Immature natural killer cell (primary cell): Measurements from ENCODE around the gene OLFM2. TPM values are rescaled to one million over a fixed set of nuclear protein-coding genes. Genes with fewer than 3 reads are reported as not detected.
A peak's percentile ranks its signal among the peaks of the same experiment; 100 is the strongest.

ENCODE experiments used
- DNase-seq, 3 donors: peaks; one replicate each; pipeline ENCODE4 v3.0.0; 2022; ENCODE audit warnings: mixed read lengths in 1 of 3
- H3K27ac Mint-ChIP-seq, 6 donors: one replicate each; pipeline ENCODE4 v1.8.0; 2020; ENCODE audit warnings: mixed read lengths in 6 of 6, mild to moderate bottlenecking in 5 of 6, inconsistent platforms in 4 of 6, moderate library complexity in 3 of 6
- H3K27me3 Mint-ChIP-seq, 3 donors: one replicate each; pipeline ENCODE4 v1.8.0; 2020 to 2021; ENCODE audit warnings: low read depth in 3 of 3, mild to moderate bottlenecking in 3 of 3, mixed read lengths in 3 of 3, moderate library complexity in 3 of 3, inconsistent platforms in 1 of 3
- H3K36me3 Mint-ChIP-seq, 3 donors: one replicate each; pipeline ENCODE4 v1.8.0; 2020; ENCODE audit warnings: mixed read lengths in 3 of 3, inconsistent platforms in 2 of 3, mild to moderate bottlenecking in 2 of 3
- H3K4me1 Mint-ChIP-seq, 2 donors: one replicate each; pipeline ENCODE4 v1.8.0; 2020; ENCODE audit warnings: inconsistent platforms in 2 of 2, mild to moderate bottlenecking in 2 of 2, mixed read lengths in 2 of 2, moderate library complexity in 1 of 2
- H3K4me3 Mint-ChIP-seq, 5 donors: one replicate each; pipeline ENCODE4 v1.8.0; 2020; ENCODE audit warnings: mild to moderate bottlenecking in 5 of 5, mixed read lengths in 5 of 5, inconsistent platforms in 3 of 5, moderate library complexity in 3 of 5
- H3K9me3 Mint-ChIP-seq, 6 donors: one replicate each; pipeline ENCODE4 v1.8.0; 2020; ENCODE audit warnings: mild to moderate bottlenecking in 6 of 6, mixed read lengths in 6 of 6, inconsistent platforms in 4 of 6, moderate library complexity in 3 of 6
- polyA plus RNA-seq, 3 donors: library from polyadenylated mRNA; unstranded; fragments of 300-500 nt; fragmentation: Illumina TruSeq; gene quantifications; one replicate each; pipeline ENCODE4 v1.2.3, GENCODE V29; 2021

Gene OLFM2
- polyA plus RNA-seq, result 1 to 10 TPM; 1.9 to 3.7 (median 3.7) TPM

GRCh38 chr19:9936326-9937000, at the start of gene OLFM2:
Gene OLFM2 (minus strand): TSS chr19:9936515. CDS start chr19:9936366, 149 bp downstream.
- peaks cover 22 to 29% (median 22%) of the 10 kb centered on the region in 3 donors for H3K27me3 Mint-ChIP-seq
- peak within 1 kb of the TSS in 1 of 6 donors; percentile 3 for H3K27ac Mint-ChIP-seq
- H3K9me3 Mint-ChIP-seq, result no peaks in the 10 kb centered on the region
- H3K4me1 Mint-ChIP-seq, result peaks cover 14 to 23% of the 10 kb centered on the region in 2 donors
- no peaks in the 10 kb centered on the region for H3K36me3 Mint-ChIP-seq
- peak within 1 kb of the TSS; percentile 67 to 82 (median 71) for H3K4me3 Mint-ChIP-seq
- no peak for DNase-seq

- H3K27me3 Mint-ChIP-seq, result peaks cover 0 to 3% (median 0%) of the 10 kb centered on the region in 3 donors
Measured at GRCh38 chr19:9981406-9982260, 45.3 kb upstream of the OLFM2 start.

GRCh38 chr19:9972103-9972502, 35.8 kb upstream of the OLFM2 start:
- DNase-seq, result no peak
- Mint-ChIP-seq H3K27ac (no peak overlapping the region), H3K36me3 (peaks cover 0 to 16% (median 0%) of the 10 kb centered on the region in 3 donors), H3K27me3 (peaks cover 0 to 19% (median 12%) of the 10 kb centered on the region in 3 donors), H3K4me3 (no peak overlapping the region), H3K9me3 (no peaks in the 10 kb centered on the region), H3K4me1 (peaks cover 10 to 11% of the 10 kb centered on the region in 2 donors)

More at GRCh38 chr19:9981406-9982260, 45.3 kb upstream of the OLFM2 start:
- DNase-seq, result no peak
- Mint-ChIP-seq H3K4me3 (no peak overlapping the region), H3K27ac (no peak overlapping the region), H3K4me1 (no peaks in the 10 kb centered on the region), H3K9me3 (no peaks in the 10 kb centered on the region), H3K36me3 (no peaks in the 10 kb centered on the region)

- peak in 1 of 3 donors; percentile 17 for DNase-seq
- Mint-ChIP-seq H3K4me1 (peaks cover 10 to 11% of the 10 kb centered on the region in 2 donors), H3K9me3 (no peaks in the 10 kb centered on the region), H3K4me3 (no peak overlapping the region), H3K27ac (no peak overlapping the region), H3K36me3 (peaks cover 0 to 16% (median 0%) of the 10 kb centered on the region in 3 donors), H3K27me3 (peaks cover 2 to 23% (median 15%) of the 10 kb centered on the region in 3 donors)
Measured at GRCh38 chr19:9971166-9971897, 35.0 kb upstream of the OLFM2 start.

GRCh38 chr19:9970481-9970880, 34.2 kb upstream of the OLFM2 start:
- H3K27me3 Mint-ChIP-seq, result peaks cover 4 to 23% (median 15%) of the 10 kb centered on the region in 3 donors
- peaks cover 10 to 11% of the 10 kb centered on the region in 2 donors for H3K4me1 Mint-ChIP-seq
- no peaks in the 10 kb centered on the region for H3K9me3 Mint-ChIP-seq
- DNase-seq, result no peak
- H3K4me3 Mint-ChIP-seq, result no peak overlapping the region
- H3K27ac Mint-ChIP-seq, result no peak overlapping the region
- H3K36me3 Mint-ChIP-seq, result peaks cover 0 to 16% (median 0%) of the 10 kb centered on the region in 3 donors

GRCh38 chr19:9969688-9969975, 33.3 kb upstream of the OLFM2 start:
- Mint-ChIP-seq H3K36me3 (peaks cover 0 to 16% (median 0%) of the 10 kb centered on the region in 3 donors), H3K9me3 (no peaks in the 10 kb centered on the region), H3K4me3 (no peak overlapping the region), H3K27me3 (peaks cover 4 to 23% (median 15%) of the 10 kb centered on the region in 3 donors), H3K4me1 (peaks cover 10 to 11% of the 10 kb centered on the region in 2 donors), H3K27ac (no peak overlapping the region)
- no peak for DNase-seq

- peaks cover 0 to 16% (median 0%) of the 10 kb centered on the region in 3 donors for H3K36me3 Mint-ChIP-seq
- H3K4me3 Mint-ChIP-seq, result no peak overlapping the region
- peaks cover 10 to 11% of the 10 kb centered on the region in 2 donors for H3K4me1 Mint-ChIP-seq
- DNase-seq, result no peak
- H3K27ac Mint-ChIP-seq, result no peak overlapping the region
- peaks cover 4 to 24% (median 15%) of the 10 kb centered on the region in 3 donors for H3K27me3 Mint-ChIP-seq
- H3K9me3 Mint-ChIP-seq, result no peaks in the 10 kb centered on the region
Measured at GRCh38 chr19:9968820-9969687, 32.7 kb upstream of the OLFM2 start.

- DNase-seq, result no peak
- Mint-ChIP-seq H3K4me1 (peaks cover 10 to 11% of the 10 kb centered on the region in 2 donors), H3K36me3 (peaks cover 0 to 19% (median 0%) of the 10 kb centered on the region in 3 donors), H3K9me3 (no peaks in the 10 kb centered on the region), H3K27me3 (peaks cover 4 to 27% (median 14%) of the 10 kb centered on the region in 3 donors), H3K27ac (no peak overlapping the region), H3K4me3 (no peak overlapping the region)
Measured at GRCh38 chr19:9967326-9967725, 31.0 kb upstream of the OLFM2 start.

- DNase-seq, result no peak
- no peak overlapping the region for H3K27ac Mint-ChIP-seq
- H3K4me1 Mint-ChIP-seq, result peaks cover 2 to 5% of the 10 kb centered on the region in 2 donors
- H3K4me3 Mint-ChIP-seq, result no peak overlapping the region
- peaks cover 0 to 14% (median 0%) of the 10 kb centered on the region in 3 donors for H3K36me3 Mint-ChIP-seq
- no peaks in the 10 kb centered on the region for H3K9me3 Mint-ChIP-seq
- H3K27me3 Mint-ChIP-seq, result peaks cover 4 to 25% (median 11%) of the 10 kb centered on the region in 3 donors
Measured at GRCh38 chr19:9966448-9966847, 30.1 kb upstream of the OLFM2 start.

GRCh38 chr19:9966024-9966423, 29.7 kb upstream of the OLFM2 start:
- Mint-ChIP-seq H3K36me3 (peaks cover 0 to 12% (median 0%) of the 10 kb centered on the region in 3 donors), H3K4me1 (peaks cover 0 to under 1% of the 10 kb centered on the region in 2 donors), H3K27me3 (peaks cover 4 to 22% (median 9%) of the 10 kb centered on the region in 3 donors), H3K4me3 (no peak overlapping the region), H3K9me3 (no peaks in the 10 kb centered on the region), H3K27ac (no peak overlapping the region)
- no peak for DNase-seq

- peak overlapping the region in 1 of 6 donors; percentile 64 for H3K27ac Mint-ChIP-seq
- peaks cover 4 to 16% (median 11%) of the 10 kb centered on the region in 3 donors for H3K27me3 Mint-ChIP-seq
- DNase-seq, result no peak
- peaks cover 0 to 9% (median 0%) of the 10 kb centered on the region in 3 donors for H3K36me3 Mint-ChIP-seq
- H3K4me3 Mint-ChIP-seq, result no peak overlapping the region
- H3K4me1 Mint-ChIP-seq, result no peaks in the 10 kb centered on the region
- H3K9me3 Mint-ChIP-seq, result no peaks in the 10 kb centered on the region
Measured at GRCh38 chr19:9962623-9963290, 26.4 kb upstream of the OLFM2 start.

GRCh38 chr19:9961103-9961502, 24.8 kb upstream of the OLFM2 start:
- H3K27me3 Mint-ChIP-seq, result peaks cover 2 to 9% (median 3%) of the 10 kb centered on the region in 3 donors
- no peak for DNase-seq
- H3K36me3 Mint-ChIP-seq, result peaks cover 0 to 9% (median 0%) of the 10 kb centered on the region in 3 donors
- peak overlapping the region in 1 of 5 donors; percentile 9 for H3K4me3 Mint-ChIP-seq
- no peaks in the 10 kb centered on the region for H3K4me1 Mint-ChIP-seq
- H3K27ac Mint-ChIP-seq, result no peak overlapping the region
- H3K9me3 Mint-ChIP-seq, result no peaks in the 10 kb centered on the region
